Stomach (tissue), 19 donors: ENCODE measurements around the gene P4HB. TPM values are rescaled to one million over a fixed set of nuclear protein-coding genes. Genes with fewer than 3 reads are reported as not detected.
A peak's percentile ranks its signal among the peaks of the same experiment; 100 is the strongest.

Source experiments
- DNase-seq, 2 donors: peaks; one replicate each; pipeline versions ENCODE4 v3.0.0 to v3.0.0-alpha.2; 2013 to 2019
- H3K27ac ChIP-seq, 5 donors: fragments of 200-600 bp in 4 of 5; sonication (generic) in 4 of 5; one replicate each; pipeline ENCODE4 v1.5.1; 2013 to 2019; ENCODE audit warnings: mild to moderate bottlenecking in 1 of 5, moderate library complexity in 1 of 5
- H3K27me3 ChIP-seq, 3 donors: fragments of 200-600 bp; sonication (generic); one replicate each; pipeline ENCODE4 v1.5.1; 2017 to 2019; ENCODE audit warnings: mixed run types in 1 of 3
- H3K36me3 ChIP-seq, 4 donors: fragments of 200-600 bp; sonication (generic); 1 replicate in 3 of 4; 2 replicates in 1 of 4; pipeline ENCODE4 v1.5.1; 2016 to 2019
- H3K4me1 ChIP-seq, 4 donors: fragments of 200-600 bp; sonication (generic); one replicate each; pipeline ENCODE4 v1.5.1; 2016 to 2019
- H3K4me3 ChIP-seq, 4 donors: fragments of 200-600 bp; sonication (generic) in 3 of 4; one replicate each; pipeline ENCODE4 v1.5.1; 2016 to 2019; ENCODE audit warnings: mild to moderate bottlenecking in 1 of 4
- H3K9me3 ChIP-seq, 4 donors: fragments of 200-600 bp; sonication (generic); one replicate each; pipeline ENCODE4 v1.5.1; 2016 to 2019
- CTCF ChIP-seq, 7 experiments: fragments of 450-650 bp in 4 of 7; fragments of 200-600 bp in 3 of 7; sonication (generic) in 3 of 7; IDR thresholded peaks; one replicate each; pipeline ENCODE4 v1.5.1; 2016 to 2019; ENCODE audit warnings: antibody characterized with exemption in 7 of 7, control low read depth in 2 of 7, mild to moderate bottlenecking in 1 of 7
- EP300 ChIP-seq: sonication (generic); formaldehyde crosslinking; IDR thresholded peaks from one replicate; pipeline ENCODE4 v1.6.1; 2017; ENCODE audit warnings: antibody characterized with exemption
- POLR2A ChIP-seq, 4 donors: fragments of 450-650 bp; IDR thresholded peaks; one replicate each; pipeline ENCODE4 v1.6.1; 2016; ENCODE audit warnings: antibody characterized with exemption in 4 of 4, control low read depth in 2 of 4, mild to moderate bottlenecking in 1 of 4, moderate library complexity in 1 of 4
- POLR2AphosphoS5 ChIP-seq, 3 donors: sonication (generic); formaldehyde crosslinking; IDR thresholded peaks; one replicate each; pipeline ENCODE4 v1.6.1; 2016; ENCODE audit warnings: antibody characterized with exemption in 3 of 3
- WGBS, 5 donors: extraction: QIAGEN DNeasy Blood & Tissue Kit in 3 of 5; methylation state at CpG; one replicate each; pipeline versions ENCODE4 v1.1.5 to v1.1.7; 2013 to 2018; 5-methylcytosine and 5-hydroxymethylcytosine counted together
- intact Hi-C: fragments of 100-400 bp; cut with DNase I; formaldehyde crosslinking; loops from one replicate; pipeline ENCODE4 v1.15.1; 2023; ENCODE audit warnings: low total_unique reads
- long read RNA-seq, 10 donors: transcript quantifications; one replicate each; lab custom pipeline, GENCODE V29; 2026
- polyA plus RNA-seq, 3 donors: library from polyadenylated mRNA; stranded (reverse); fragments of 200-250 nt; gene quantifications; one replicate each; pipeline ENCODE4 v1.2.3, GENCODE V29; 2013
- total RNA-seq, 5 donors: library from RNA; depleted of rRNA; stranded (reverse); fragments of >200 nt; gene quantifications; one replicate each; pipeline versions ENCODE4 v1.1.0 to v1.2.3, GENCODE V29; 2014 to 2016
- donor health status: healthy with polysubstance abuse.
- donor health status: Bipolar disorder and iron deficiency.
- donor health status: healthy.

P4HB gene
- 1,000 to 10,000 TPM in 2 of 5 donors, 100 to 1,000 TPM in 3; 401 to 1,308 (median 815) TPM for total RNA-seq
- polyA plus RNA-seq: 100 to 1,000 TPM; 426 to 709 (median 528) TPM
- long read RNA-seq, donor 1, transcript P4HB-204 (2 exons, 872 nt): minor isoform, 14 of 108 reads
- long read RNA-seq, donor 1, transcript P4HB-201 (11 exons, 2,603 nt): major isoform, 49 of 108 reads
- long read RNA-seq, donor 1, partial matches to known transcripts: 33 of 108 reads
- long read RNA-seq, donor 1, other reads (novel, unspliced or antisense): 0 of 108 reads
- long read RNA-seq, donor 2, transcript P4HB-201 (11 exons, 2,603 nt): major isoform, 108 of 136 reads
- long read RNA-seq, donor 2, transcript P4HB-215 (3 exons, 493 nt): minor isoform, 5 of 136 reads
- long read RNA-seq, donor 2, partial matches to known transcripts: 13 of 136 reads
- long read RNA-seq, donor 2, other reads (novel, unspliced or antisense): 0 of 136 reads
- long read RNA-seq, donor 3, transcript P4HB-201 (11 exons, 2,603 nt): major isoform, 61 of 67 reads
- long read RNA-seq, donor 3, partial matches to known transcripts: 0 of 67 reads
- long read RNA-seq, donor 3, other reads (novel, unspliced or antisense): 0 of 67 reads
- long read RNA-seq, donor 4, partial matches to known transcripts: 0 of 3 reads
- long read RNA-seq, donor 4, other reads (novel, unspliced or antisense): 0 of 3 reads
- long read RNA-seq, donor 5, transcript P4HB-204 (2 exons, 872 nt): minor isoform, 27 of 188 reads
- long read RNA-seq, donor 5, transcript P4HB-215 (3 exons, 493 nt): minor isoform, 11 of 188 reads
- long read RNA-seq, donor 5, transcript P4HB-208 (2 exons, 914 nt): minor isoform, 9 of 188 reads
- long read RNA-seq, donor 5, transcript P4HB-201 (11 exons, 2,603 nt): major isoform, 124 of 188 reads
- long read RNA-seq, donor 5, partial matches to known transcripts: 6 of 188 reads
- long read RNA-seq, donor 5, other reads (novel, unspliced or antisense): 7 of 188 reads
- long read RNA-seq, donor 6, transcript P4HB-204 (2 exons, 872 nt): minor isoform, 18 of 329 reads
- long read RNA-seq, donor 6, transcript P4HB-215 (3 exons, 493 nt): minor isoform, 12 of 329 reads
- long read RNA-seq, donor 6, transcript P4HB-201 (11 exons, 2,603 nt): major isoform, 231 of 329 reads
- long read RNA-seq, donor 6, transcript P4HB-210 (5 exons, 765 nt): minor isoform, 8 of 329 reads
- long read RNA-seq, donor 6, partial matches to known transcripts: 43 of 329 reads
- long read RNA-seq, donor 6, other reads (novel, unspliced or antisense): 10 of 329 reads
- long read RNA-seq, donor 7, transcript P4HB-204 (2 exons, 872 nt): minor isoform, 12 of 183 reads
- long read RNA-seq, donor 7, transcript P4HB-215 (3 exons, 493 nt): minor isoform, 10 of 183 reads
- long read RNA-seq, donor 7, transcript P4HB-201 (11 exons, 2,603 nt): major isoform, 136 of 183 reads
- long read RNA-seq, donor 7, transcript P4HB-208 (2 exons, 914 nt): minor isoform, 7 of 183 reads
- long read RNA-seq, donor 7, partial matches to known transcripts: 13 of 183 reads
- long read RNA-seq, donor 7, other reads (novel, unspliced or antisense): 0 of 183 reads
- long read RNA-seq, donor 8, transcript P4HB-201 (11 exons, 2,603 nt): major isoform, 110 of 133 reads
- long read RNA-seq, donor 8, transcript P4HB-204 (2 exons, 872 nt): minor isoform, 10 of 133 reads
- long read RNA-seq, donor 8, partial matches to known transcripts: 0 of 133 reads
- long read RNA-seq, donor 8, other reads (novel, unspliced or antisense): 0 of 133 reads
- long read RNA-seq, donor 9, transcript P4HB-215 (3 exons, 493 nt): minor isoform, 8 of 112 reads
- long read RNA-seq, donor 9, transcript P4HB-210 (5 exons, 765 nt): minor isoform, 9 of 112 reads
- long read RNA-seq, donor 9, transcript P4HB-201 (11 exons, 2,603 nt): major isoform, 44 of 112 reads
- long read RNA-seq, donor 9, transcript P4HB-204 (2 exons, 872 nt): minor isoform, 21 of 112 reads
- long read RNA-seq, donor 9, partial matches to known transcripts: 22 of 112 reads
- long read RNA-seq, donor 9, other reads (novel, unspliced or antisense): 0 of 112 reads
- long read RNA-seq, donor 10, transcript P4HB-215 (3 exons, 493 nt): minor isoform, 5 of 60 reads
- long read RNA-seq, donor 10, transcript P4HB-201 (11 exons, 2,603 nt): major isoform, 48 of 60 reads
- long read RNA-seq, donor 10, partial matches to known transcripts: 0 of 60 reads
- long read RNA-seq, donor 10, other reads (novel, unspliced or antisense): 0 of 60 reads

GRCh38 chr17:81859906-81860755 is at the start of gene P4HB:
TSS of gene P4HB (minus strand) at chr17:81860535. CDS start at chr17:81860471, 64 bp downstream.
- Histone ChIP-seq H3K4me1 (peaks cover 52 to 86% (median 84%) of the 10 kb centered on the region in 4 donors), H3K36me3 (peaks cover 25 to 50% (median 45%) of the 10 kb centered on the region in 4 donors), H3K4me3 (peak within 1 kb of the TSS; percentile 98 to 100 (median 98)), H3K27ac (peak within 1 kb of the TSS; percentile 92 to 99 (median 99)), H3K9me3 (no peaks in the 10 kb centered on the region), H3K27me3 (no peaks in the 10 kb centered on the region)
- WGBS, 5 donors: 0 to 1% (median 0%) methylated on average over 29 to 95 of the region's 95 CpGs
- DNase-seq: no peak
- intact Hi-C loops: no loop called here
- TF ChIP-seq POLR2A (IDR thresholded peaks at IDR 0.05): no peak
- TF ChIP-seq CTCF (IDR thresholded peaks at IDR 0.05): no peak
- TF ChIP-seq POLR2AphosphoS5 (IDR thresholded peaks at IDR 0.05): peak in 2 of 3 donors; percentile 87 to 94

- WGBS, 5 donors: 77 to 97% (median 91%) methylated on average over 7 to 12 of the region's 12 CpGs
- no peak for DNase-seq
- H3K9me3 ChIP-seq: no peaks in the 10 kb centered on the region
- peaks cover 8 to 46% (median 33%) of the 10 kb centered on the region in 4 donors for H3K4me1 ChIP-seq
- no peaks in the 10 kb centered on the region for H3K27me3 ChIP-seq
- intact Hi-C loops: no loop called here
- H3K36me3 ChIP-seq: peaks cover 59 to 77% (median 75%) of the 10 kb centered on the region in 4 donors
- H3K27ac ChIP-seq: no peak overlapping the region
- no peak overlapping the region for H3K4me3 ChIP-seq
- TF ChIP-seq EP300 (no peak), CTCF (IDR thresholded peaks at IDR 0.05) (no peak), POLR2A (IDR thresholded peaks at IDR 0.05) (no peak), POLR2AphosphoS5 (IDR thresholded peaks at IDR 0.05) (no peak)
Measured at GRCh38 chr17:81909231-81909630, 48.9 kb upstream of the P4HB start.

GRCh38 chr17:81908793-81909192 is 48.5 kb upstream of the P4HB start:
- no peak for TF ChIP-seq POLR2A (IDR thresholded peaks at IDR 0.05)
- TF ChIP-seq EP300: no peak
- no peak for TF ChIP-seq CTCF (IDR thresholded peaks at IDR 0.05)
- no peak for TF ChIP-seq POLR2AphosphoS5 (IDR thresholded peaks at IDR 0.05)
- Histone ChIP-seq H3K9me3 (no peaks in the 10 kb centered on the region), H3K4me1 (peaks cover 8 to 46% (median 33%) of the 10 kb centered on the region in 4 donors), H3K27me3 (no peaks in the 10 kb centered on the region), H3K4me3 (no peak overlapping the region), H3K27ac (no peak overlapping the region), H3K36me3 (peaks cover 55 to 77% (median 75%) of the 10 kb centered on the region in 4 donors)
- WGBS, 5 donors: 93 to 98% (median 95%) methylated on average over 5 to 11 of the region's 11 CpGs
- intact Hi-C loops: no loop called here
- DNase-seq: no peak
